Common myeloid progenitor, CD34-positive (primary cell): Measurements from ENCODE around the gene DDI2.
"Not testable (repeated sequence)": the region's sequence is repeated elsewhere in the genome, so short reads cannot be mapped to it uniquely, and the experiment has no call there.

Experiments
- CTCF ChIA-PET: fragments of 350-600 bp; sonication (Branson Sonifier 250); formaldehyde crosslinking; loops from one replicate; lab custom pipeline; 2021; ENCODE audit warnings: antibody characterized with exemption; lab: Charles Lee
- POLR2A ChIA-PET: fragments of 350-600 bp; sonication (Branson Sonifier 250); formaldehyde crosslinking; loops from one replicate; lab custom pipeline; 2021; ENCODE audit warnings: antibody characterized with exemption; lab: Charles Lee
- DNase-seq, 3 donors: peaks; one replicate each; pipeline versions ENCODE4 v3.0.0 to v3.0.0-alpha.2; 2013
- H3K27ac ChIP-seq, 2 experiments: 1 replicate in 1 of 2; 2 replicates in 1 of 2; pipeline ENCODE4 v1.7.0; 2013; ENCODE audit warnings: inconsistent platforms in 2 of 2, low read length in 2 of 2, mild to moderate bottlenecking in 2 of 2, low read depth in 1 of 2, moderate library complexity in 1 of 2; ENCODE audit not compliant: severe bottlenecking in 2 of 2, insufficient read depth in 1 of 2, poor library complexity in 1 of 2
- H3K27me3 ChIP-seq, 5 experiments: replicated peaks in 2 of 5; 1 replicate in 3 of 5; 2 replicates in 2 of 5; pipeline versions ENCODE4 v1.6.1 to v1.7.0; 2013; ENCODE audit warnings: low read length in 4 of 5, mild to moderate bottlenecking in 2 of 5, moderate library complexity in 2 of 5, inconsistent platforms in 1 of 5; ENCODE audit not compliant: insufficient read depth in 5 of 5, control insufficient read depth in 4 of 5
- H3K36me3 ChIP-seq, 4 experiments: 1 replicate in 2 of 4; 2 replicates in 2 of 4; pipeline versions ENCODE4 v1.6.1 to v1.7.0; 2013; ENCODE audit warnings: low read length in 3 of 4, control low read depth in 1 of 4, mild to moderate bottlenecking in 1 of 4; ENCODE audit not compliant: control insufficient read depth in 4 of 4, insufficient read depth in 4 of 4
- H3K4me1 ChIP-seq, 4 experiments: 1 replicate in 3 of 4; 2 replicates in 1 of 4; pipeline versions ENCODE4 v1.6.1 to v1.7.1; 2013; ENCODE audit warnings: low read length in 3 of 4, mild to moderate bottlenecking in 3 of 4, control low read depth in 1 of 4, inconsistent platforms in 1 of 4, moderate library complexity in 1 of 4; ENCODE audit not compliant: control insufficient read depth in 4 of 4, insufficient read depth in 4 of 4; ENCODE audit errors: control extremely low read depth in 1 of 4
- H3K4me3 ChIP-seq, 7 experiments: 1 replicate in 4 of 7; 2 replicates in 3 of 7; pipeline versions ENCODE4 v1.5.1 to v1.7.0; 2013; ENCODE audit warnings: mild to moderate bottlenecking in 7 of 7, low read length in 6 of 7, moderate library complexity in 6 of 7, inconsistent platforms in 2 of 7, low read depth in 2 of 7, control low read depth in 1 of 7; ENCODE audit not compliant: insufficient read depth in 4 of 7, control insufficient read depth in 1 of 7; ENCODE audit errors: extremely low read depth in 1 of 7
- H3K9me3 ChIP-seq, 5 experiments: 1 replicate in 4 of 5; 2 replicates in 1 of 5; pipeline versions ENCODE4 v1.6.1 to v1.7.1; 2013; ENCODE audit warnings: low read length in 4 of 5, mild to moderate bottlenecking in 2 of 5, inconsistent platforms in 1 of 5, low read depth in 1 of 5, moderate library complexity in 1 of 5; ENCODE audit not compliant: control insufficient read depth in 4 of 5, insufficient read depth in 2 of 5; ENCODE audit errors: control extremely low read depth in 1 of 5
- WGBS: methylation state at CpG from one replicate; pipeline ENCODE4 v1.1.5; 2013; ENCODE audit not compliant: insufficient coverage; 5-methylcytosine and 5-hydroxymethylcytosine counted together

The DDI2 gene

GRCh38 chr1:15652130-15652529, 34.9 kb downstream of the DDI2 start:
- H3K27ac ChIP-seq, H3K4me3 ChIP-seq, H3K9me3 ChIP-seq, H3K4me1 ChIP-seq, DNase-seq, H3K27me3 ChIP-seq, CTCF ChIA-PET: not testable (repeated sequence)
- peaks cover 16 to 55% (median 30%) of the 10 kb centered on the region in 4 experiments for H3K36me3 ChIP-seq
- POLR2A ChIA-PET = interaction anchor here (0.6 kb wide), 1 partner anchor 53 kb away, joined by 4 read pairs; no protein-coding TSS in a partner anchor
- WGBS = no CpG with 5 or more reads among the region's 6 CpGs

GRCh38 chr1:15654091-15654690, 36.9 kb downstream of the DDI2 start:
- Histone ChIP-seq H3K9me3 (no peaks in the 10 kb centered on the region), H3K4me1 (peaks cover 0 to 2% (median 0%) of the 10 kb centered on the region in 4 experiments), H3K27ac (no peak overlapping the region), H3K36me3 (peaks cover 10 to 58% (median 28%) of the 10 kb centered on the region in 4 experiments), H3K27me3 (no peaks in the 10 kb centered on the region), H3K4me3 (no peak overlapping the region)
- DNase-seq = no peak
- ChIA-PET CTCF (interaction anchor here (1.0 to 2.1 kb wide), 2 partner anchors 10 to 17 kb away, joined by 4 to 6 read pairs; no protein-coding TSS in a partner anchor), POLR2A (no interaction called here)
- WGBS = 100% methylated on average over 3 of the region's 6 CpGs

- ChIA-PET POLR2A (interaction anchor here (0.6 kb wide), 1 partner anchor 28 kb away, joined by 3 read pairs; no protein-coding TSS in a partner anchor), CTCF (interaction anchor here (1.2 to 1.4 kb wide), 2 partner anchors 8 to 12 kb away, joined by 3 to 4 read pairs; no protein-coding TSS in a partner anchor)
- H3K4me1 ChIP-seq = peaks cover 0 to 2% (median 0%) of the 10 kb centered on the region in 4 experiments
- H3K27ac ChIP-seq = no peak overlapping the region
- no peaks in the 10 kb centered on the region for H3K27me3 ChIP-seq
- WGBS = 94% methylated on average over 3 of the region's 3 CpGs
- peaks cover 8 to 61% (median 39%) of the 10 kb centered on the region in 4 experiments for H3K36me3 ChIP-seq
- DNase-seq = no peak
- no peak overlapping the region for H3K4me3 ChIP-seq
- H3K9me3 ChIP-seq = peaks cover 0 to 1% (median 0%) of the 10 kb centered on the region in 5 experiments
Observed at GRCh38 chr1:15656464-15656863, 39.2 kb downstream of the DDI2 start.

- Histone ChIP-seq H3K27me3 (no peaks in the 10 kb centered on the region), H3K36me3 (peaks cover 12 to 60% (median 40%) of the 10 kb centered on the region in 4 experiments), H3K4me3 (no peak overlapping the region), H3K4me1 (peaks cover 0 to 2% (median 0%) of the 10 kb centered on the region in 4 experiments), H3K9me3 (peaks cover 0 to 1% (median 0%) of the 10 kb centered on the region in 5 experiments), H3K27ac (peak overlapping the region in 1 of 2 experiments; percentile 36)
- CTCF ChIA-PET = interaction anchor here (1.4 kb wide), 1 partner anchor 12 kb away, joined by 4 read pairs; no protein-coding TSS in a partner anchor
- peak in 1 of 3 donors; percentile 12 for DNase-seq
- WGBS = no CpG with 5 or more reads among the region's 1 CpG
- POLR2A ChIA-PET = no interaction called here
Observed at GRCh38 chr1:15657021-15657420, 39.8 kb downstream of the DDI2 start.

GRCh38 chr1:15660151-15660550, 42.9 kb downstream of the DDI2 start:
- Histone ChIP-seq H3K27ac (no peak overlapping the region), H3K4me3 (no peak overlapping the region), H3K27me3 (no peaks in the 10 kb centered on the region), H3K36me3 (peaks cover 16 to 61% (median 36%) of the 10 kb centered on the region in 4 experiments), H3K4me1 (peaks cover 0 to 2% (median 0%) of the 10 kb centered on the region in 4 experiments), H3K9me3 (peaks cover 0 to 1% (median 0%) of the 10 kb centered on the region in 5 experiments)
- ChIA-PET POLR2A (no interaction called here), CTCF (no interaction called here)
- 100% methylated on average over 2 of the region's 3 CpGs for WGBS
- DNase-seq = no peak

- Histone ChIP-seq H3K27ac (no peak overlapping the region), H3K4me1 (no peaks in the 10 kb centered on the region), H3K4me3 (no peak overlapping the region), H3K9me3 (peaks cover 0 to 1% (median 0%) of the 10 kb centered on the region in 5 experiments), H3K36me3 (peaks cover 16 to 49% (median 28%) of the 10 kb centered on the region in 4 experiments), H3K27me3 (no peaks in the 10 kb centered on the region)
- ChIA-PET POLR2A (no interaction called here), CTCF (no interaction called here)
- no peak for DNase-seq
- 83% methylated on average over 1 of the region's 2 CpGs for WGBS
Observed at GRCh38 chr1:15662477-15662876, 45.2 kb downstream of the DDI2 start.

- Histone ChIP-seq H3K4me1 (no peaks in the 10 kb centered on the region), H3K4me3 (no peak overlapping the region), H3K27me3 (no peaks in the 10 kb centered on the region), H3K36me3 (peaks cover 16 to 45% (median 25%) of the 10 kb centered on the region in 4 experiments), H3K9me3 (peaks cover 0 to 1% (median 0%) of the 10 kb centered on the region in 5 experiments), H3K27ac (no peak overlapping the region)
- ChIA-PET CTCF (interaction anchor here (1.4 to 1.9 kb wide), 3 partner anchors 8 to 22 kb away, joined by 3 to 6 read pairs (median 4); no protein-coding TSS in a partner anchor), POLR2A (interaction anchor here (0.5 kb wide), 1 partner anchor 69 kb away, joined by 6 read pairs; no protein-coding TSS in a partner anchor)
- DNase-seq = no peak
- WGBS = no CpG with 5 or more reads among the region's 3 CpGs
Observed at GRCh38 chr1:15663925-15664324, 46.7 kb downstream of the DDI2 start.
